ENCODE measurements around the gene ADARB2.
"Not testable (repeated sequence)": the region's sequence is repeated elsewhere in the genome, so short reads cannot be mapped to it uniquely, and the experiment has no call there.

Gene ADARB2

GRCh38 chr10:1737222-1738061 is at the start of gene ADARB2:
TSS of gene ADARB2 (minus strand) at chr10:1737525.
- DNase-seq = no peak

GRCh38 chr10:1785835-1786234 is 48.5 kb upstream of the ADARB2 start:
- no peak for DNase-seq

- no peak for DNase-seq
Observed at GRCh38 chr10:1782841-1783240, 45.5 kb upstream of the ADARB2 start.

- no peak for DNase-seq
Observed at GRCh38 chr10:1779796-1780195, 42.5 kb upstream of the ADARB2 start.

- DNase-seq = no peak
Observed at GRCh38 chr10:1778375-1778969, 41.1 kb upstream of the ADARB2 start.

- DNase-seq = no peak
Observed at GRCh38 chr10:1776127-1776662, 38.9 kb upstream of the ADARB2 start.

GRCh38 chr10:1774796-1775195 is 37.5 kb upstream of the ADARB2 start:
- no peak for DNase-seq

GRCh38 chr10:1773204-1773603 is 35.9 kb upstream of the ADARB2 start:
- DNase-seq = not testable (repeated sequence)

- DNase-seq = no peak
Observed at GRCh38 chr10:1766049-1766448, 28.7 kb upstream of the ADARB2 start.

- no peak for DNase-seq
Observed at GRCh38 chr10:1762076-1762475, 24.8 kb upstream of the ADARB2 start.

GRCh38 chr10:1754506-1755153 is 17.3 kb upstream of the ADARB2 start:
- no peak for DNase-seq

GRCh38 chr10:1752153-1752552 is 14.8 kb upstream of the ADARB2 start:
- no peak for DNase-seq

- DNase-seq = no peak
Observed at GRCh38 chr10:1747590-1748157, 10.3 kb upstream of the ADARB2 start.

- DNase-seq = no peak
Observed at GRCh38 chr10:1746796-1747195, 9.5 kb upstream of the ADARB2 start.

- no peak for DNase-seq
Observed at GRCh38 chr10:1745780-1746456, 8.6 kb upstream of the ADARB2 start.

GRCh38 chr10:1744524-1744923 is 7.2 kb upstream of the ADARB2 start:
- DNase-seq = no peak

- DNase-seq = no peak
Observed at GRCh38 chr10:1743141-1743540, 5.8 kb upstream of the ADARB2 start.

GRCh38 chr10:1741450-1741849 is 4.1 kb upstream of the ADARB2 start:
- DNase-seq = no peak

- no peak for DNase-seq
Observed at GRCh38 chr10:1739751-1740150, 2.4 kb upstream of the ADARB2 start.

GRCh38 chr10:1738950-1739349 is 1.6 kb upstream of the ADARB2 start:
- DNase-seq = no peak

- no peak for DNase-seq
Observed at GRCh38 chr10:1736972-1737221, 428 bp downstream of the ADARB2 start.

- DNase-seq = no peak
Observed at GRCh38 chr10:1736144-1736971, 967 bp downstream of the ADARB2 start.

All from activated CD4-positive, CD25-positive, alpha-beta regulatory T cell treated with anti-CD3 and anti-CD28 coated beads, Interleukin-2, amount 50 U/mL, for 72 hours (primary cell).